ENCODE data around the gene DNAH9.

The DNAH9 gene

GRCh38 chr17:11671126-11671525 is 72.9 kb downstream of the DNAH9 start:
- DNase-seq, result no peak

GRCh38 chr17:11682646-11683045 is 84.4 kb downstream of the DNAH9 start:
- no peak for DNase-seq

GRCh38 chr17:11690681-11691080 is 92.4 kb downstream of the DNAH9 start:
- no peak for DNase-seq

GRCh38 chr17:11692688-11693087 is 94.4 kb downstream of the DNAH9 start:
- DNase-seq, result no peak

- no peak for DNase-seq
These were observed 95.0 kb downstream of the DNAH9 start for GRCh38 chr17:11693284-11693683.

- DNase-seq, result no peak
These were observed 102.4 kb downstream of the DNAH9 start for GRCh38 chr17:11700668-11701067.

- no peak for DNase-seq
These were observed 103.6 kb downstream of the DNAH9 start for GRCh38 chr17:11701911-11702310.

- DNase-seq, result no peak
These were observed 105.8 kb downstream of the DNAH9 start for GRCh38 chr17:11704041-11704440.

- DNase-seq, result no peak
These were observed 106.8 kb downstream of the DNAH9 start for GRCh38 chr17:11705111-11705510.

- no peak for DNase-seq
These were observed 109.3 kb downstream of the DNAH9 start for GRCh38 chr17:11707586-11707985.

GRCh38 chr17:11712456-11712855 is 114.2 kb downstream of the DNAH9 start:
- DNase-seq, result no peak

GRCh38 chr17:11719203-11719602 is 120.9 kb downstream of the DNAH9 start:
- DNase-seq, result no peak

GRCh38 chr17:11719856-11720255 is 121.6 kb downstream of the DNAH9 start:
- DNase-seq, result no peak

GRCh38 chr17:11720816-11721215 is 122.5 kb downstream of the DNAH9 start:
- DNase-seq, result no peak

- no peak for DNase-seq
These were observed 132.5 kb downstream of the DNAH9 start for GRCh38 chr17:11730747-11731146.

GRCh38 chr17:11736613-11737312 is 138.5 kb downstream of the DNAH9 start:
- no peak for DNase-seq

GRCh38 chr17:11737313-11737679 is 139.0 kb downstream of the DNAH9 start:
- DNase-seq, result no peak

- no peak for DNase-seq
These were observed 139.9 kb downstream of the DNAH9 start for GRCh38 chr17:11738151-11738550.

- no peak for DNase-seq
These were observed 141.1 kb downstream of the DNAH9 start for GRCh38 chr17:11739351-11739750.

GRCh38 chr17:11739848-11740247 is 141.6 kb downstream of the DNAH9 start:
- DNase-seq, result no peak

- no peak for DNase-seq
These were observed 144.6 kb downstream of the DNAH9 start for GRCh38 chr17:11742886-11743285.

GRCh38 chr17:11744696-11745095 is 146.4 kb downstream of the DNAH9 start:
- DNase-seq, result no peak

GRCh38 chr17:11747441-11747840 is 149.2 kb downstream of the DNAH9 start:
- DNase-seq, result no peak

GRCh38 chr17:11757815-11758214 is 159.5 kb downstream of the DNAH9 start:
- DNase-seq, result no peak

- no peak for DNase-seq
These were observed 169.8 kb downstream of the DNAH9 start for GRCh38 chr17:11768106-11768505.
